ENCODE data around the gene KCNK7.

DNA sequence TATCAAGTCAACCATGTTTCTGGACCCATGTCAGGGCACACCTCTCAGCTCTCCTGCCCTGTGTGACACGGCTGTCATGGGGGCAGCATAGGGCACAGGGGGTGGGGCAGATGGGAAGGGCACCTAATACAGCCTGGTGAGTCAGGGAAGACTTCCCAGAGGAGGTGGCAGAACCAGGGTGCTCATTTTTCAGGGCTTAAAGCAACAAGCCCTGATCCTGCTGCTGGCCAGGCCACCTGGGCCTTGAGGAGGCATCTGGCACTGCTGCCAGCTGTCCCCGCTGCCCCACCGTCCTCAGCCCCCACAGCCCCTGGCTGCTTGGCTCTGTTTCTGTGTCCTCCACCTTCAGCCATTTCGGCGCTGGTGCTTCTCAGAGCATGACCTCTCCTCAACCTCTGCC is 14.1 kb upstream of the KCNK7 start:
- TF ChIP-seq POLR2AphosphoS5 (IDR thresholded peaks at IDR 0.05) (no peak), POLR2A (IDR thresholded peaks at IDR 0.05; ENCODE audit: low read depth) (no peak), EP300 (IDR thresholded peaks at IDR 0.05) (no peak)
- TF ChIP-seq, protein P1, sequence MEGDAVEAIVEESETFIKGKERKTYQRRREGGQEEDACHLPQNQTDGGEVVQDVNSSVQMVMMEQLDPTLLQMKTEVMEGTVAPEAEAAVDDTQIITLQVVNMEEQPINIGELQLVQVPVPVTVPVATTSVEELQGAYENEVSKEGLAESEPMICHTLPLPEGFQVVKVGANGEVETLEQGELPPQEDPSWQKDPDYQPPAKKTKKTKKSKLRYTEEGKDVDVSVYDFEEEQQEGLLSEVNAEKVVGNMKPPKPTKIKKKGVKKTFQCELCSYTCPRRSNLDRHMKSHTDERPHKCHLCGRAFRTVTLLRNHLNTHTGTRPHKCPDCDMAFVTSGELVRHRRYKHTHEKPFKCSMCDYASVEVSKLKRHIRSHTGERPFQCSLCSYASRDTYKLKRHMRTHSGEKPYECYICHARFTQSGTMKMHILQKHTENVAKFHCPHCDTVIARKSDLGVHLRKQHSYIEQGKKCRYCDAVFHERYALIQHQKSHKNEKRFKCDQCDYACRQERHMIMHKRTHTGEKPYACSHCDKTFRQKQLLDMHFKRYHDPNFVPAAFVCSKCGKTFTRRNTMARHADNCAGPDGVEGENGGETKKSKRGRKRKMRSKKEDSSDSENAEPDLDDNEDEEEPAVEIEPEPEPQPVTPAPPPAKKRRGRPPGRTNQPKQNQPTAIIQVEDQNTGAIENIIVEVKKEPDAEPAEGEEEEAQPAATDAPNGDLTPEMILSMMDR (IDR thresholded peaks at IDR 0.05): no peak
